GM21528 (cell line): ENCODE measurements around the gene CCKAR.

ENCODE experiments used
- ATAC-seq: cut with Tn5 transposase; IDR thresholded peaks from one replicate; pipeline ENCODE4 v1.9.1; 2021; ENCODE audit warnings: mild to moderate bottlenecking, moderate library complexity; ENCODE audit not compliant: unreplicated experiment, low FRiP score

CCKAR gene

DNA sequence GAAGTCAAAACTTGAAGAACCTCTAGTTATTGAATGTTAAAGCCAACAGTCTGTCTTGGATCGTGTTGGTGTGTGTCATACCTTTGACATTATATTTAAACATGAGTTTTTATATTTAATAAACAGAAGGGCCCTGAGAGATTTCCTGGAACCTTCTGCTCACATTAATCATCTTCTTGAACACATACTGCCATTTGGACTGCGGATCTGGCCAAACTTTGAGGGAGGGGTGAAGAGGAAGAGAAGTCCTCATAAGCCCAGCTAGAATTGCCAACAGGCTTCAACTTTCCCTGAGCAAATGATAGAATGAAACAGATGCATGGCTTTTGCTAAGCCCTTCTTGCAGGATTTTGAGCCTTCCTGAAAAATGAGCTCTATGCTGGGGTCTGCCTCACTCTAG, 27.4 kb downstream of the CCKAR start:
- no peak for ATAC-seq

DNA sequence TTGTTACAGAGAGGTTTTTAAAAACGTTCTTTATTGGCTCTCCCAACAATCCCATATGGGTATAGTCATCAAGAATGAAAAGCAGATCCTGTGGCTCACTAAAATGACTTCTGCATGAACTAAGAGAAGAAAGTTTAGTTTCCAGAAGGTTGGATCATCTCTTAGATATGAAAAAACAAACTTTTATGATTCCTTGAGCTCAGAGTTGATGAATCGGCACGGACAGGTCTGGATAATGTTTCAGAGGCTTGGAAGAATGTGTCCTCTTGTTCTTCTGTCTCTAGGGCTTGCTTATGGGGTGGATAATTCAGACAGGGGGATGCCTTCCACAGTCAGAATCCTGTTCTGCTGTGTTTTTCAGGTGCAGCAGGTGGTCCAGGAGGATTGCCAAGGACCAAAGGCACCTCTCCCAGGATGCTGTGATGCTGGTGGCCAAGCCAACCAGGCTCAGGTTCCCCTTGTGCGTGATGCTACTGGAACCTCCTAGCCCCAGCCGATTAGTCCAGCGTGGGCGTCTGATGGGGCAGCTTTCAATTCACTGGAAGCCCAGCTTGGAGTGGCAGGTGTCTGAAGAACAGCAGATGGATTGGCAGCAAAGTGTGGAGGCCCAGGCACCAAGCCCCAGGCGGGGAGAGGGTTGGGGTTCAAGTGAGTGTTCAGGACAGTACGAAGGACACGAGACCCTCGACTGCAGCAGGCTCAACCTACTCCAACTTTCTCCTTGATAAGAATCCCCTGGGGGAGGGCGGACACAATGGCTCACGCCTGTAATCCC, 30.3 kb downstream of the CCKAR start:
- ATAC-seq = no peak

DNA sequence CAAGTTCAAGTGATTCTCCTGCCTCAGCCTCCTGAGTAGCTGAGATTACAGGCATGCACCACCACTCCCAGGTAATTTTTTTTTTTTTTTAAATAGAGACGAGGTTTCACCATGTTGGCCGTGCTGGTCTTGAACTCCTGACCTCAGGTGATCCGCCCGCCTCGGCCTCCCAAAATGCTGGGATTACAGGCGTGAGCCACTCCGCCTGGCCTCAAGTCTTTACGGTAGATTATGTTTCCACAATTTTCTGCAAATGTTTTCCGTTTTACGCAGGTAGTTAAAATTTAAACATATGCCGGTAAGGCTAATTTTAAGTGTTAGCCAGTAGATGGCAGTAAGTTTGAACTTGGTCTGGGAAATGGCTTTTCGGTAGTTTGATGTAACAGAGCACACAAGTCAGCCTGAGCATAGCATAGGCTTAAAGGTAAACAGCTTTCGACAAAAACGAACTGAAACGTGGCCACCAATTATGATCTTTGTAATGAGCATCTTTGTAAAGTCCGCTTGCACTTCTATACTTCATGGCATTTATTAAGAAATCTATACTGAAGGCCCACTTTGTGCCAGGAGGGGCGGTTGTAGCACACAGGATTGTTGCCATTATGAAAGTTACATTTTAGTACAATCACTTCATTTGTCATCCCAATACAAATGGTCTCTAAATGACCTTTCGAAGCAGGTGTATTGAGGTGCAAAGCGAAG, 31.1 kb downstream of the CCKAR start:
- ATAC-seq = no peak

DNA sequence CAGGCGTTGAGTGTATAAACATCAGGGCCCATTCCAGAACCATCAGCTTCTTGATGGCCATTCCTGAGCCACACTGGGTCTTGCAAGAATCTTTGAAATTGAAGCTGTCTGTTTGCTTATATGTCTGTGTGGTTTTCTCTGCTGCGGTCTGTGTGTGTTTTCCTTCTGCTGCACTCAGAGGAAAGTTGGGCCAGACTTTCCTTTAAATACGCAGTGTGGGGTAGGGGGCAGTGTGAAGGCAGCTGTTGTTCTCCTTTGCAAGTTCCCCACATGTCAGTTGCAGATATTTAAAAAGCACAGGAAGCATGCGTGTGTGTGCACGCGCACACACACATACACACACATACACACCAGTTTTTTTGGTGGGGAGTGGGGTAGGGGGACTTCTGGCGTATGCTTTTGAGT, 32.1 kb downstream of the CCKAR start:
- no peak for ATAC-seq

DNA sequence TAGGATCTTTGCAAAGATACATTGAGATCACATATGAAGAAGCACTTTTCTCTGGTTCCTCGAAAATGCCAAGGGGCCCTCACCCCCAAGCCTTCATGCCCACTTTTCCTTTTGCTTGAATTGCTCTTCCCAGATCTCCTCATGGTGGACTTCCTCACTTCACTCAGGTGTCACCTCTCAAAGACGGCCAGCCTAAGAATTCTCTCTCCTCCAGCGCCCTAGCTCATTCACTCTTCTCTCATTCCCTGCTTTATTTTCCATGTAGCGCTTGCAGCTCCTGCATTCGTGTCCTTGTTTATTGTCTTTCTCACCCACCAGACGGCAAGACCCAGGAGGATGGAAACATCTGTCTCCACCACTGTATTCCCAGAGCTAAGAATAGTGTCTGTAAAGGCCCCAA, 32.9 kb downstream of the CCKAR start:
- ATAC-seq = no peak

DNA sequence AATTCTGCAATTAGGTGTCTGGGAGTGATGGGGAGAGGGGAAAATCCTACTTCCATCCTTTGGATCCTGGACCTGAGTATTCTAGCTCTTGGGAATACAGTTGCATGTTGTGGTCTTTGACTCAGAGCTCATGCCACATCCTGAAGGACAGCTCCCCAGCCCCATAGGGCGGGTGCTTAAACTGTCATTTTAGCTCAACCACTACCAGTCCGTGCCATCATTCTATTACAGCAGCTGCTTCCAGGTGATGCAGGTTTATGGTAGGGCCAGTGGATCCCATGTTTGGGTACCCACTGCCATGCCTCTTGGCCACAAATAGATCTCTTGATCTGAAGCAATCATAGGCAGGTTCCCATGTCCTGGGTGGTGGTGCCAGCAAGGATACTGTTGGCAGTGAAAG, 34.7 kb downstream of the CCKAR start:
- no peak for ATAC-seq

DNA sequence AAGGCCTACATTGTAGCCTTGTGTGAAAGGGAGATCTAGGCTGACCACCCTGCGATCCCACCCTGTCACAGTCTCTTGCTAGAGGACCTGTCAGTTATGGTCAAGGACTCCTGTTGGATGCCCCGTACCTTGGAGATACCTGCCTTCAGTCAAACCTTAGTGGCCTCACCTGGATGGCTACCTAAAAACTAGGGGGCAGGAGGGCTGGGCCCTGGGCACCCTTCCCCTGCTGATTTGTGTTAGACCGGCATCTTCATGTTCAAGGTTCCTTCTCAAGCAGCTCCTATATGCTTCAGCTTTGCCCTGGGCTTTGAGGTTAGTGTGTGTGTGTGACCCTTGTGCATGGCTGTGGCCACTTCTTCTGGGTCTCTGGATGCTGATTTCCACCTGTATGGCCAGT, 35.3 kb downstream of the CCKAR start:
- no peak for ATAC-seq

DNA sequence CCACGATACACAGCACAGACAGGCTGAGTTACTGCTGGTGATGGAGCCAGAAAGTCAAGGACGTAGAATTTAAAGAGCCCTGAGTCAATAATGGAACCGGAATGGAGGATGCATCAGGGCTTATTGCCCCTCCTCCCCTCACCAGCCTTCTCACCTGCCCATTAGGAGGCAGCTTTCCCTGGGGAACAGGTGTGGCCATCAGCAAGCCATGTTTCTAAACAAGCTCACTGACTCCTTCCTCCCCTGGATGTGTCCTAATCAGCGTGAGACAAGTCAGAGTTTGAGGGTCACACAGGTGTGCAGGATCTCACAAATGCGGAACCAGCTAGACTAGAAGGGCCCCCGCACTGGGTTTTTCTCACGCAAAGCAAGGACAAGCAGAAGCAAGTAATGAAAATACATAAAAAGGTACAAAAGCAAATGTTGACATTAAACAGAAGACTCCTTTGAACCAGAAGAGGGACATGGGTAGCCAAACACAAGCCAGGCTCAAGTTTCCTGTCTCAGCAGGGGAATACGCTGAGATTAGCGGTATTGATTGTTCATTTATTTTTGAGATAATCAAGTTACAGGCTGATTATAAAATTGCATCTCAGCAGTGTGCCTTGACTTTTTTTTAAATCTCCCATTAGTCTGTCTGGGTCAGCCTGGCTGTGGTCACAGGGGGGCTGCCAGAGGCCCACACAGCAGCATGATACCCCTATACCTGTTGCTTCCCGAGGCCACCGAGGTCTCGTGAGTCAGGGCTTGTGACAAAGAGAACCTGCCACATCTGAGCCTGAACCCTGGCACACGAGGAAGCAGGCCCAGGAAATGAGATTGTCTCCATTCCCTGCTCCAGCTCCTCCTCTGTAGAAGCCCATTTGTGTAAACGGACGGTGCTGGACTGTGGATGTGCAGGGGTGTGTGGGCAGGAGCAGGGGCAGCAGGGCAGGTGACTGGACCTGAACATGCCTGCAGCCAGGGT, 37.4 kb downstream of the CCKAR start:
- no peak for ATAC-seq

DNA sequence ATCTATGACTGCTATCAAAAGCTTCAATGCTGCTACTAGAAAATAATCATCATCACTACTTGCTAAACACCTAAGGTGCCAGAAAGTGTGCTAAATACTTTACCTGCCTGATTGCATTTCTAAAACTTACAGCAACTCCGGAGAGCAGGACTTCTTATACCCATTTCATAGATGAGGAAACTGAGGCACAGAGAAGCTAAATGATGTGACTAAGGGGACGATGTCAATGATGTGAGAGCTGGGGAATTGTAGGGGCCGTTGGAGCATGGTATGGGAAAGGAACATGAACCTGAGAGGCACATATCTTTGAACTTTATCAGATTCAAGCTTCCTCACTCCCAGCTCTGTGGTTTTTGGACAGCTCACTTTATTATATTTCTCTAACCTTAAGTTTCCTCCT, 38.7 kb downstream of the CCKAR start:
- ATAC-seq = no peak

DNA sequence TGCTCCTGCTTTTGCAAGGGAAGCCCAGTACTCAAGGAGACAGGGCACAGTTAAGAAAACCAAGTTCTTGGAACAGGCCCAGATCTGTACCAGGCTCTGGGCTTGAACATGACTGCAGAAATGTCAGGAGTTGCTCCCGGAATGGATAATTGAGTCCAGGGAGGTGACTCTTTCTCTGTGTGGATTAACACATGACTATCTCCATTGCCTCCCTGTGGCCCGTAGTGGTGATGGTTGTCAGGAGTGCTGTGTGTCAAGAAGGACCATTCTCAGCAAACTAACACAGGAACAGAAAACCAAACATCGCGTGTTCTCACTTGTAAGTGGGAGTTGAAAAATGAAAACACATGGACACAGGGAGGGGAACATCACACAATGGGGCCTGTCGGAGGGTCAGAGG, 39.9 kb downstream of the CCKAR start:
- ATAC-seq = no peak

DNA sequence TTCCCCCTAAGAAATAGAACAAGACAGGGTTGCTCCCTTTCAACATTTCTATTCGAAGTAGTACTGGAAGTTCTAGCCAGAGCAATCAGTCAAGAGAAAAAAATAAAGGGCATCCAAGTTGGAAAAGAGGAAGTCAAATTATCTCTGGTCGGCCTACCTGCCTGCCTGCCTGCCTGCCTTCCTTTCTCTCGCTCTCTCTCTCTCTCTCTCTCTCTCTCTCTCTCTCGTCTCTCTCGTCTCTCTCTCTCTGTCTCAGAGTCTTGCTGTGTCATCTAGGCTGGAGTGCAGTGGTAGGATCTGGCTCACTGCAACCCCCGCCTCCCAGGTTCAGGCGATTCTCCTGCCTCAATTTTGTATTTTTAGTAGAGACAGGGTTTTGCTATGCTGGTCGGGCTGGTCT, 42.9 kb downstream of the CCKAR start:
- ATAC-seq = no peak

DNA sequence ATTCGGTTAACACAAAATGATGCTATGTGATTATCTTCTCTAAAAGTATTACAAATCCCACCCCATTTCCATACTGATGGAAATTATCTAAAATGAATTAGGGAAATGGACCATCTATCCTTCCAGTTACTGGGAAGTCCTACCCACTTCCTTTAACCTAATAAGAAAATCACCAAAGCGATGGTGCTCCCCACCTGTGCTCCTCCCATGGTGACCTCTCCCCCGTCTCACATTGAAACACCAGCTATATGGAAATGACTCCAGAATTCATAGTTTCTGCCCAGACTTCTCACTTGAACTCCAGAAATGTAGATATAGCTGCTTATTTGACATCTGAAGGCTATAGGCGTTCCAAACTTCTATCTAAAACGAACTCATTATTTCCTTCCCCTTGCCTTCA, 48.5 kb downstream of the CCKAR start:
- ATAC-seq = no peak

DNA sequence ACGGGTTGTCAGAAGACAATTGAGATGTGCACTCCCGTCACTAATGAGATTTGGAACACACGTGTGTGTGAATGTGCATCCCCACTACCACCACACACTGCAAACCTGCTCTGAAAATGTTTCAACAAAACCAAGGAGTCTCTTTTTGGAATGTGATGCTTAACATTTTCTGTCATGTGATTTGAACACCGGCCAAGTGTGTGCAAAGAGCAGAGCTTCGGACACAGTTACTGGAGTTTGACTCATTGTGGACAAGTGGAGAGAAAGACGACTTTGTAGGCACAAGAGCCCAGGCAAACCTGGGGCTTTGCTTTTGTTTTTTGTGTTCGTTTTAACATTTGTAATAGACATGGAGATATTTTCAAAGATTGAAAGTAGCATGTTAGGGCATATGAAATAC, 49.2 kb downstream of the CCKAR start:
- no peak for ATAC-seq

DNA sequence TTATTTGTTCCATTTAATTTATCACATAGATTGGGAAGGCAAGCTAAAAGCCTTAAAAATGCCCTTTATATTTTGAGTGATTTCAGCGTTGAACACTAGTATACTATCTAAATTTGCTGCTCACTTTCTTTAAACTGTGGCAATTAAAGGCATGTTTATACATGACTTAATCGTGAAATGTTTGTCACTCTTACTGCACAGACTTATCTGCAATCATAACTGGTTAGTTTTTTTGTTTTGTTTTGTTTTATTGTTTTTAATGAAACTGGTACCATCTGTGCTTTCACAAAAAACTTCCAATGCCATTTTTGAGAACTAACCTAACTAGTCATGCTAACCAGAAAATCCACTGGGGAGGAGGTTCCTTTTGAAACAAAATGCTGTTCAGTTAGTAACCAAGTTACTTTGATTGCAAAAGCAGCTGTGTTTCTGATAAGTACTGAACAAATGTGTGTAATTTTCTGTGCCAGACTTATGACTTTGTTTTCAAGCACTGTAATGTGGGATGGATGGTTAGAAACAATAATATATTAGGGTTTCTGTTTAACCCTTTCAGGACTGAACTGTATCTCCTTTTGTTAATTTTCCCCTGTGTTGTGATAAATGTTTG, 56.1 kb downstream of the CCKAR start:
- ATAC-seq = no peak

DNA sequence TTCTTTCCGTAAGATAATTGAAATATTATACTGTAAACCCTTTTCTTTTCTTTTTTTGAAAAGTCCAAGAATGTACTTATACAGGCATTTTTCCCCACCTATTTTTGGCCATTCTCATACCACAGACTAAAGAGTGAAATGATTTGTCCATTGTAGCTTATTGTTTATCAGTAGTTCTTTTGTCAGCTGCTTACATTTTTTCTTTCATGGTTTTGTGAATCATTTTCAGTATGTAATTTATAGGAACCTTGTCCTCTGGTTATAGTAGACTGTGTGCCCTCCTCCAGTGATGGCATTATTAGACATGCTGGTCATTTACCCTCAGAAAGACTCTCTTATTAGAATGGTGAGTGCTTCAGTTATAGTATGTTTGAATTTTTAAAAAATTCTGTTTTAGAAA, 56.7 kb downstream of the CCKAR start:
- ATAC-seq = no peak

DNA sequence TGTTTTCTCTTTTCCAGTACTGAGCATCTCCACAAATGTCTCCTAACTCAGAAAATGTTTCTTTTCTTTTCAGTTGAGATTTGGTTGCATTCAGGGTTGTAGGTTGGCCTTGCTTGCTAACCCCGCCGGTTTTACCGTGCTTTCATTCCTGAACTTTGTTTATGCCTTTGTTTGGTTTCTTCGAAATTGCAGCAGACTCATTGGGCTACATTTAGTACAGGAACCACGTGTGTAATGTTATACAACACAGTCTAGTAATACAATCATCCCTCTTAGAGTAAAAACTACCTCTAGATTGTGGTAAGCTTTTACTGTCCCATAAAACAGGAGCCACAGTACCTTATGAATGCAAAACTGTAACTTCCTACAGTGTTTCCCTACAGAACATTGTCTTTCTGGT, 57.9 kb downstream of the CCKAR start:
- ATAC-seq = no peak

DNA sequence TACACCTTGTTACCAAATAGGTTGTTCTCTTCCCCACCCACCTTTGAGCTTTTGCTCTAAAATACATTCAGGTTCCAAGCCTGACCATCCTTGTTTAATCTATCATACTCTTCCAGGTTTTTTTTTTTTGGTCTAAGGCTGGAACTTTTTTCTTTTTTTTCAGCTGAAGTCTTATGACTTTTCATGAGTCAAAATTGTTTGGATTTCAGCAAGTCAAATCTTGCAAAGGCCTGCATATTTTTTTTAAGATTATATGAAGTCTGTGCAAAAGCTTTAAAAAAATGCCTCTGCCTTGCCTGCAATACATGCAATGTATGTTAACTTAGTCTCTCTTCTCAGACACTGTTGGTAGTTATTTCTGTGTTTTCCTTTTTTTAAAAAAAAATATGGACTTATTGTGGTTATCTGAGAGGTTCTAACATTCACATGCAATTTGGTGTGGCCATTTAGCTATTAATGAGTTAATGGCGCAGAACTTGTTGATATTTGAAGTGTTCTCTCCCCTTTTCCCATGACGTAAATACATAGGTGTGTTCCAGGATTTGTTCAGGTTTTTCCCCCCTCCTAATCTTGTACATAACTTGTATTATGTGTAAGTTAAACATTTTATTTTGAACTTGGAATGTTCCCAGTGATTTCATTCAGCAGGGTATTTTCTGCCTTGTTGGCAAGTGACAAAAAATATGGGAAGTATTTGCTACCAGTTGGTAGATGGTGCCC, 58.7 kb downstream of the CCKAR start:
- ATAC-seq = no peak
